B cell (primary cell): ENCODE data around the gene MAP3K14. TPM values are rescaled to one million over a fixed set of nuclear protein-coding genes. Genes with fewer than 3 reads are reported as not detected.

Source experiments
- ATAC-seq: fragments of 200-7000 bp; cut with Tn5 transposase; one replicate; pipeline ENCODE4 v1.10.0; 2021; ENCODE audit warnings: low read depth, mild to moderate bottlenecking, moderate number of reproducible peaks, moderate library complexity
- CTCF ChIA-PET: fragments of 350-600 bp; sonication (Branson Sonifier 250); formaldehyde crosslinking; loops from one replicate; lab custom pipeline; 2021; ENCODE audit warnings: antibody characterized with exemption, inconsistent platforms; lab: Charles Lee
- POLR2A ChIA-PET: fragments of 350-600 bp; sonication (Branson Sonifier 250); formaldehyde crosslinking; loops from one replicate; lab custom pipeline; 2021; ENCODE audit warnings: antibody characterized with exemption; lab: Charles Lee
- DNase-seq: peaks from one replicate; pipeline ENCODE4 v3.0.0; 2013
- H2AFZ ChIP-seq: 2 replicates; pipeline ENCODE4 v1.6.1; 2012; ENCODE audit warnings: mild to moderate bottlenecking, low read depth, low read length; ENCODE audit not compliant: insufficient read depth, poor library complexity, severe bottlenecking
- H3K27ac ChIP-seq, 2 donors: 1 replicate in 1 of 2; 2 replicates in 1 of 2; pipeline ENCODE4 v1.5.1; 2012 to 2013; ENCODE audit warnings: low read length in 2 of 2, mild to moderate bottlenecking in 2 of 2, moderate library complexity in 1 of 2
- H3K27me3 ChIP-seq, 4 experiments: fragments of 200-600 bp in 1 of 4; sonication (generic) in 1 of 4; replicated peaks in 1 of 4; 1 replicate in 2 of 4; 2 replicates in 2 of 4; pipeline versions ENCODE4 v1.6.1 to v1.7.0; 2013 to 2016; ENCODE audit warnings: low read length in 3 of 4, mild to moderate bottlenecking in 2 of 4, mixed read lengths in 1 of 4, moderate library complexity in 1 of 4; ENCODE audit not compliant: insufficient read depth in 4 of 4, control insufficient read depth in 3 of 4; ENCODE audit errors: control extremely low read depth in 1 of 4
- H3K36me3 ChIP-seq, 2 experiments: replicated peaks in 1 of 2; 1 replicate in 1 of 2; 2 replicates in 1 of 2; pipeline versions ENCODE4 v1.6.1 to v1.7.1; 2013; ENCODE audit warnings: low read length in 1 of 2; ENCODE audit not compliant: insufficient read depth in 2 of 2, control insufficient read depth in 1 of 2; ENCODE audit errors: control extremely low read depth in 1 of 2, extremely low read depth in 1 of 2
- H3K4me1 ChIP-seq, 2 donors: fragments of 200-600 bp in 1 of 2; sonication (generic) in 1 of 2; 1 replicate in 1 of 2; 2 replicates in 1 of 2; pipeline versions ENCODE4 v1.5.1 to v1.6.1; 2013 to 2017; ENCODE audit warnings: low read length in 2 of 2; ENCODE audit not compliant: control insufficient read depth in 2 of 2, insufficient read depth in 2 of 2
- H3K4me2 ChIP-seq: replicated peaks from 2 replicates; pipeline ENCODE3; 2012; ENCODE audit warnings: mild to moderate bottlenecking, low read depth, low read length; ENCODE audit not compliant: poor library complexity, severe bottlenecking
- H3K4me3 ChIP-seq, 5 experiments: fragments of 200-600 bp in 1 of 5; sonication (generic) in 1 of 5; 1 replicate in 3 of 5; 2 replicates in 2 of 5; pipeline versions ENCODE4 v1.5.1 to v1.7.0; 2011 to 2016; ENCODE audit warnings: low read length in 4 of 5, mild to moderate bottlenecking in 4 of 5, low read depth in 2 of 5, control low read depth in 1 of 5, moderate library complexity in 1 of 5; ENCODE audit not compliant: insufficient read depth in 1 of 5; ENCODE audit errors: control extremely low read depth in 1 of 5, extremely low read depth in 1 of 5
- H3K79me2 ChIP-seq: fragments of 200-600 bp; sonication (generic); one replicate; pipeline ENCODE4 v1.6.0; 2016; ENCODE audit warnings: low read length; ENCODE audit not compliant: control insufficient read depth, insufficient read depth
- H3K9ac ChIP-seq: fragments of 200-600 bp; sonication (generic); 2 replicates; pipeline ENCODE4 v1.6.1; 2017; ENCODE audit warnings: mild to moderate bottlenecking, low read length, moderate library complexity
- H3K9me3 ChIP-seq, 3 donors: one replicate each; pipeline versions ENCODE4 v1.6.1 to v1.7.1; 2013; ENCODE audit warnings: low read length in 2 of 3; ENCODE audit not compliant: control insufficient read depth in 2 of 3, insufficient read depth in 1 of 3; ENCODE audit errors: control extremely low read depth in 1 of 3
- H4K20me1 ChIP-seq: 2 replicates; pipeline ENCODE4 v1.6.0; 2012; ENCODE audit warnings: mild to moderate bottlenecking, low read length; ENCODE audit not compliant: insufficient read depth, control insufficient read depth, poor library complexity, severe bottlenecking
- H3K27ac Mint-ChIP-seq: one replicate; pipeline ENCODE4 v1.8.0; 2021; ENCODE audit warnings: mixed read lengths
- H3K27me3 Mint-ChIP-seq: one replicate; pipeline ENCODE4 v1.8.0; 2021; ENCODE audit warnings: mixed read lengths
- H3K4me1 Mint-ChIP-seq: one replicate; pipeline ENCODE4 v1.8.0; 2021; ENCODE audit warnings: mixed read lengths
- H3K4me3 Mint-ChIP-seq: one replicate; pipeline ENCODE4 v1.8.0; 2021; ENCODE audit warnings: mixed read lengths
- H3K9me3 Mint-ChIP-seq: one replicate; pipeline ENCODE4 v1.8.0; 2022; ENCODE audit warnings: mixed read lengths; ENCODE audit not compliant: insufficient read depth
- EZH2 ChIP-seq: IDR thresholded peaks from 2 replicates; pipeline ENCODE4 v1.6.1; 2012; ENCODE audit warnings: borderline replicate concordance, low read depth, mild to moderate bottlenecking, moderate library complexity, low read length; ENCODE audit not compliant: insufficient read depth, poor library complexity, severe bottlenecking
- WGBS: methylation state at CpG from one replicate; pipeline ENCODE4 v1.1.5; 2013; ENCODE audit warnings: missing lambda C conversion rate; ENCODE audit not compliant: insufficient coverage; 5-methylcytosine and 5-hydroxymethylcytosine counted together
- intact Hi-C: fragments of 100-400 bp; cut with micrococcal nuclease; formaldehyde crosslinking; loops from one replicate; pipeline ENCODE4 v1.10.0; 2022
- polyA plus RNA-seq: library from polyadenylated mRNA; depleted of rRNA; stranded (reverse); fragments of >200 nt; gene quantifications from 2 replicates; pipeline ENCODE4 v1.2.3, GENCODE V29; 2012
- total RNA-seq, 2 donors: library from RNA; stranded (reverse); fragments of 120-200 nt in 1 of 2; gene quantifications; 1 replicate in 1 of 2; 2 replicates in 1 of 2; pipeline versions ENCODE4 v1.2.3 to v1.2.4, GENCODE V29; 2013 to 2022
- TF ChIP-seq, protein P1 (sequence below): fragments of 200-600 bp; IDR thresholded peaks from one replicate; pipeline ENCODE4 v1.8.0; 2022; ENCODE audit warnings: antibody characterized with exemption, mild to moderate bottlenecking

MAP3K14 gene
- total and polyA plus RNA-seq, 2 donors (not counting 1 experiment from before 2014, with no cell fraction given): 66.1 to 84.1 TPM

DNA sequence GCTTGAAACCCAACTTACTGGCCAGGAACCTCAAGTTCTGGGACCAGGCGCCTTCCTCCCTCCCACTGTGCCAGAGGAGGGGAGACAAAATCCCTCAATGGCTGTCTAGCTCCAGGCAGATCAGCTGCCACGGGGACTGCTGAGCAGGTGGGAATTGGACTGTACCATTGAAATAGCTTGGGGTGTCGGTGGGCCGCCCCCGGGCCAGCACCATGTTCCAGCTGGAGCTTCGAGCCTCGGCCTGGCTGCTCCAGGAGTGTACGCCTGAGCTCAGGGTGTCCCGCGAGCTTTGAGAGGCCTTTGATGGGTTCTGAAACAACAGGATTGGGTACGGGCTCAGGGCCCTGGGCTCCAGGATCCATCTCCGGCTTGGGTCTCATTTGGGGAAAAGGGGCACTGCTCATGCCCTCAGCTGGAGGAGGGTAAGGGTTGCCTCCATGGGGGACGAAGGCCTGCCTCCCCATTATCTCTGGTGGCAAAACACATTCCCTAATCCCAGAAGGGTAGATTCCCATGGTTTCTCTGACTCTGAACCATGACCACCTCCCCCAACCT is 50.4 kb downstream of the MAP3K14 start:
- peaks cover 5 to 14% of the 10 kb centered on the region in 2 donors for H3K4me1 ChIP-seq
- no peak overlapping the region for H3K4me3 ChIP-seq
- DNase-seq (no peak), ATAC-seq (no peak)
- H3K4me3 Mint-ChIP-seq: no peak overlapping the region
- no peaks in the 10 kb centered on the region for H3K9me3 Mint-ChIP-seq
- POLR2A ChIA-PET: no interaction called here
- H3K79me2 ChIP-seq: peaks cover 9% of the 10 kb centered on the region
- H3K27ac Mint-ChIP-seq: peak overlapping the region; percentile 3
- H3K9me3 ChIP-seq: no peaks in the 10 kb centered on the region
- CTCF ChIA-PET: interaction anchor here (0.8 to 3.9 kb wide), 6 partner anchors 10 to 119 kb away, joined by 3 to 22 read pairs (median 10); no protein-coding TSS in a partner anchor
- H3K27me3 Mint-ChIP-seq: no peaks in the 10 kb centered on the region
- intact Hi-C loops: no loop called here
- TF ChIP-seq, protein P1, sequence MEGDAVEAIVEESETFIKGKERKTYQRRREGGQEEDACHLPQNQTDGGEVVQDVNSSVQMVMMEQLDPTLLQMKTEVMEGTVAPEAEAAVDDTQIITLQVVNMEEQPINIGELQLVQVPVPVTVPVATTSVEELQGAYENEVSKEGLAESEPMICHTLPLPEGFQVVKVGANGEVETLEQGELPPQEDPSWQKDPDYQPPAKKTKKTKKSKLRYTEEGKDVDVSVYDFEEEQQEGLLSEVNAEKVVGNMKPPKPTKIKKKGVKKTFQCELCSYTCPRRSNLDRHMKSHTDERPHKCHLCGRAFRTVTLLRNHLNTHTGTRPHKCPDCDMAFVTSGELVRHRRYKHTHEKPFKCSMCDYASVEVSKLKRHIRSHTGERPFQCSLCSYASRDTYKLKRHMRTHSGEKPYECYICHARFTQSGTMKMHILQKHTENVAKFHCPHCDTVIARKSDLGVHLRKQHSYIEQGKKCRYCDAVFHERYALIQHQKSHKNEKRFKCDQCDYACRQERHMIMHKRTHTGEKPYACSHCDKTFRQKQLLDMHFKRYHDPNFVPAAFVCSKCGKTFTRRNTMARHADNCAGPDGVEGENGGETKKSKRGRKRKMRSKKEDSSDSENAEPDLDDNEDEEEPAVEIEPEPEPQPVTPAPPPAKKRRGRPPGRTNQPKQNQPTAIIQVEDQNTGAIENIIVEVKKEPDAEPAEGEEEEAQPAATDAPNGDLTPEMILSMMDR: no peak
- TF ChIP-seq EZH2: no peak
- no peak overlapping the region for H3K9ac ChIP-seq
- H3K27ac ChIP-seq: no peak overlapping the region
- no peak overlapping the region for H3K4me2 ChIP-seq
- H4K20me1 ChIP-seq: peaks cover 46% of the 10 kb centered on the region
- H2AFZ ChIP-seq: no peak overlapping the region
- WGBS: over 99% methylated on average over 10 of the region's 13 CpGs
- H3K4me1 Mint-ChIP-seq: peaks cover 7% of the 10 kb centered on the region
- H3K36me3 ChIP-seq: peaks cover 0 to 79% of the 10 kb centered on the region in 2 experiments
- no peaks in the 10 kb centered on the region for H3K27me3 ChIP-seq

DNA sequence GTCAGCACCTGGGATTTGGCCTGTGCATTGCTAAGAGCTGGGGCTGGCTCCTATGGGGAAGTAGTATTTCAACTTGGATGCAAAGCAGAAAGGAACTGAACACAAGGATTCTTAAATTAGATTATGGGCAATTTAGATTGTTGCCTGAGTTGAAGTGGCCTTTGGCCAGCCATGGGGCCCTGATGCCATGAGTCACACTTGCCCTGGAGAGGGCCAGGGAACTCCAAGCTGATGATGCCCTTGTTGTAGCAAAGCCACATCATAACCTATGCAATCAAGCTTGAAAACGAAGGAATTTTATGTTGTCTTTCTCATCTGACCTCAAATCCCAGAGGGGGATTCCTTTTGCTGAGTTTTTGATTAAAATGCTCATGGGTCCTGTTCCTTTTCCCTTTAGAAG is 51.0 kb downstream of the MAP3K14 start:
- CTCF ChIA-PET: interaction anchor here (0.7 to 3.9 kb wide), 9 partner anchors 10 to 135 kb away, joined by 3 to 22 read pairs (median 5); partner anchors contain the start of gene ACBD4
- Histone ChIP-seq H3K27ac (no peak overlapping the region), H4K20me1 (peaks cover 41% of the 10 kb centered on the region), H2AFZ (no peak overlapping the region), H3K36me3 (peaks cover 0 to 75% of the 10 kb centered on the region in 2 experiments), H3K27me3 (no peaks in the 10 kb centered on the region), H3K4me2 (no peak overlapping the region), H3K9ac (no peak overlapping the region), H3K4me1 (peaks cover 5 to 17% of the 10 kb centered on the region in 2 donors), H3K4me3 (no peak overlapping the region), H3K79me2 (peaks cover 6% of the 10 kb centered on the region), H3K9me3 (no peaks in the 10 kb centered on the region)
- WGBS: no CpG with 5 or more reads among the region's 1 CpG
- Mint-ChIP-seq H3K27ac (peak overlapping the region; percentile 3), H3K27me3 (no peaks in the 10 kb centered on the region), H3K9me3 (no peaks in the 10 kb centered on the region), H3K4me3 (no peak overlapping the region), H3K4me1 (peaks cover 10% of the 10 kb centered on the region)
- TF ChIP-seq, protein P1: no peak
- no peak for TF ChIP-seq EZH2
- POLR2A ChIA-PET: no interaction called here
- DNase-seq (no peak), ATAC-seq (no peak)
- intact Hi-C loops: no loop called here
